ENCODE data around the gene CFLAR. TPM values are rescaled to one million over a fixed set of nuclear protein-coding genes. Genes with fewer than 3 reads are reported as not detected.

CFLAR gene
- total and polyA plus RNA-seq, 4 donors = 24.4 to 169 (median 45.5) TPM

GRCh38 chr2:201139836-201140604, 24.1 kb downstream of the CFLAR start:
- no peak overlapping the region for H3K4me3 ChIP-seq (ENCODE audit: low read depth in 1 of 3, low read length in 3 of 3)

DNA sequence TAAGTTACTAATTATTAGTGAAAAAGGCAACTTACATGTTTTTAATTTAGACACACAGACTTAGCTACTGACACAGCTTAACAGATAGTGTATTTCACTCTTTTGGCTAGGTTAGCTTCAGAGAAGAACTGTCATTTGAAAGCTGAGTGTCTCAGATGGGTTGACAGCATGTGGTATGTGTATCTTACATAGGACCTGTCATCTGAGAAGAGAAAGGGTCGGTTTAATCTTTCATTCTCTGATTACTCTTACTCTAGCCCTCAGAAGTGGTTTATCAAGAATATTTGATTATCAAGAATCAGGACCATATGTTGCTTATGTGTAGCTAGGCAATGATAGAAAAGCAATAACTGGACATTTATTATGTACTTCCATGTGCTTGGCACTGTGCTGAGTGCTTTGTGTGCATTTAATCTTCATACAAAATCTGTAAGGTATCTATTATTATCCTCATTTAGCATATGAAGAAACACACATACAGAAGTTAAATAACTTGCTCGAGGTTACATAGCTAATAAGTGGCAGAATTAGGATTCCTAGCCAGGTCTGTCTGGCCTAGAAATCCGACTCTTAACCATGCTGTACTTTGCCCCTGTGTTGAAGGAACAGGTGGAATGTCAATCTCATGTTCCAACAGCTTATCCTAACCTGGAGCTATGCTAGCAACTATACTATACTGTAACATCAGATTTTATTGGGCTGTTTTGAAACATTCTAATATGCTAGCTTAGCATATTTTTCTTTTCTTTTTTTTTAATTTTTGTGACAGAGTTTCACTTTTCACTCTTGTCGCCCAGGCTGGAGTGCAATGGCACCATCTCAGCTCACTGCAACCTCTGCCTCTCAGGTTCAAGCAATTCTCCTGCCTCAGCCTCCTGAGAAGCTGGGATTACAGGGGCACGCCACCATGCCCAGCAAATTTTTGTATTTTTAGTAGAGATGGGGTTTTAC, 28.4 kb downstream of the CFLAR start:
- 62% methylated on average over 5 of the region's 5 CpGs for WGBS
- Histone ChIP-seq H3K4me1 (ENCODE audit: control insufficient read depth in 4 of 4, insufficient read depth in 4 of 4, low read length in 3 of 4) (peaks cover 3 to 24% (median 19%) of the 10 kb centered on the region in 4 donors), H3K27ac (ENCODE audit: low read depth in 1 of 2, low read length in 2 of 2) (peak overlapping the region in 1 of 2 donors; percentile 29), H3K27me3 (ENCODE audit: control insufficient read depth in 4 of 4, insufficient read depth in 4 of 4, low read length in 3 of 4) (no peaks in the 10 kb centered on the region), H3K9ac (ENCODE audit: low read depth in 1 of 2, low read length in 2 of 2) (no peak overlapping the region), H3K9me3 (ENCODE audit: control insufficient read depth in 4 of 4, low read length in 3 of 4) (no peaks in the 10 kb centered on the region), H3K4me3 (ENCODE audit: low read depth in 1 of 3, low read length in 3 of 3) (no peak overlapping the region), H3K36me3 (ENCODE audit: control insufficient read depth in 4 of 4, insufficient read depth in 3 of 4, low read depth in 1 of 4, low read length in 3 of 4) (peaks cover 10 to 31% (median 23%) of the 10 kb centered on the region in 4 donors)
- TF ChIP-seq FOXA2 (IDR thresholded peaks at IDR 0.05) = no peak
- TF ChIP-seq, protein P1, sequence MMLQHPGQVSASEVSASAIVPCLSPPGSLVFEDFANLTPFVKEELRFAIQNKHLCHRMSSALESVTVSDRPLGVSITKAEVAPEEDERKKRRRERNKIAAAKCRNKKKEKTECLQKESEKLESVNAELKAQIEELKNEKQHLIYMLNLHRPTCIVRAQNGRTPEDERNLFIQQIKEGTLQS (IDR thresholded peaks at IDR 0.05) = no peak
- TF ChIP-seq RAD21 (IDR thresholded peaks at IDR 0.05) = peak in 1 of 2 donors; percentile 37
- TF ChIP-seq HNF4A (conservative IDR thresholded peaks at IDR 0.05) = peak; percentile 78 to 93
- peak; percentile 58 for TF ChIP-seq SP1 (IDR thresholded peaks at IDR 0.05)
- peak; percentile 12 to 25 for TF ChIP-seq JUND (IDR thresholded peaks at IDR 0.05)
- peak; percentile 75 for TF ChIP-seq HNF4G (IDR thresholded peaks at IDR 0.05)
- TF ChIP-seq RXRA (IDR thresholded peaks at IDR 0.05) = peak; percentile 7 to 52
- peak; percentile 27 for TF ChIP-seq MAX (IDR thresholded peaks at IDR 0.05)
- no peak for DNase-seq (ENCODE audit: low spot score)

More at GRCh38 chr2:201139836-201140604, 24.1 kb downstream of the CFLAR start:
- H3K4me1 ChIP-seq (ENCODE audit: control insufficient read depth in 4 of 4, insufficient read depth in 4 of 4, low read length in 3 of 4) = peaks cover 3 to 12% (median 9%) of the 10 kb centered on the region in 4 donors
- DNase-seq (ENCODE audit: low spot score) = peak; percentile 23
- no peaks in the 10 kb centered on the region for H3K27me3 ChIP-seq (ENCODE audit: control insufficient read depth in 4 of 4, insufficient read depth in 4 of 4, low read length in 3 of 4)
- H3K9ac ChIP-seq (ENCODE audit: low read depth in 1 of 2, low read length in 2 of 2) = no peak overlapping the region
- peaks cover 21 to 64% (median 51%) of the 10 kb centered on the region in 4 donors for H3K36me3 ChIP-seq (ENCODE audit: control insufficient read depth in 4 of 4, insufficient read depth in 3 of 4, low read depth in 1 of 4, low read length in 3 of 4)
- TF ChIP-seq, protein P2, sequence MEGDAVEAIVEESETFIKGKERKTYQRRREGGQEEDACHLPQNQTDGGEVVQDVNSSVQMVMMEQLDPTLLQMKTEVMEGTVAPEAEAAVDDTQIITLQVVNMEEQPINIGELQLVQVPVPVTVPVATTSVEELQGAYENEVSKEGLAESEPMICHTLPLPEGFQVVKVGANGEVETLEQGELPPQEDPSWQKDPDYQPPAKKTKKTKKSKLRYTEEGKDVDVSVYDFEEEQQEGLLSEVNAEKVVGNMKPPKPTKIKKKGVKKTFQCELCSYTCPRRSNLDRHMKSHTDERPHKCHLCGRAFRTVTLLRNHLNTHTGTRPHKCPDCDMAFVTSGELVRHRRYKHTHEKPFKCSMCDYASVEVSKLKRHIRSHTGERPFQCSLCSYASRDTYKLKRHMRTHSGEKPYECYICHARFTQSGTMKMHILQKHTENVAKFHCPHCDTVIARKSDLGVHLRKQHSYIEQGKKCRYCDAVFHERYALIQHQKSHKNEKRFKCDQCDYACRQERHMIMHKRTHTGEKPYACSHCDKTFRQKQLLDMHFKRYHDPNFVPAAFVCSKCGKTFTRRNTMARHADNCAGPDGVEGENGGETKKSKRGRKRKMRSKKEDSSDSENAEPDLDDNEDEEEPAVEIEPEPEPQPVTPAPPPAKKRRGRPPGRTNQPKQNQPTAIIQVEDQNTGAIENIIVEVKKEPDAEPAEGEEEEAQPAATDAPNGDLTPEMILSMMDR (IDR thresholded peaks at IDR 0.05; ENCODE audit: low read depth, low read length, missing input control) = no peak
- TF ChIP-seq TAF1 (conservative IDR thresholded peaks at IDR 0.05) = no peak
- no peak for TF ChIP-seq JUND (IDR thresholded peaks at IDR 0.05)
- WGBS = 89% methylated on average over 34 of the region's 34 CpGs
- H3K9me3 ChIP-seq (ENCODE audit: control insufficient read depth in 4 of 4, low read length in 3 of 4) = no peaks in the 10 kb centered on the region
- no peak overlapping the region for H3K27ac ChIP-seq (ENCODE audit: low read depth in 1 of 2, low read length in 2 of 2)

DNA sequence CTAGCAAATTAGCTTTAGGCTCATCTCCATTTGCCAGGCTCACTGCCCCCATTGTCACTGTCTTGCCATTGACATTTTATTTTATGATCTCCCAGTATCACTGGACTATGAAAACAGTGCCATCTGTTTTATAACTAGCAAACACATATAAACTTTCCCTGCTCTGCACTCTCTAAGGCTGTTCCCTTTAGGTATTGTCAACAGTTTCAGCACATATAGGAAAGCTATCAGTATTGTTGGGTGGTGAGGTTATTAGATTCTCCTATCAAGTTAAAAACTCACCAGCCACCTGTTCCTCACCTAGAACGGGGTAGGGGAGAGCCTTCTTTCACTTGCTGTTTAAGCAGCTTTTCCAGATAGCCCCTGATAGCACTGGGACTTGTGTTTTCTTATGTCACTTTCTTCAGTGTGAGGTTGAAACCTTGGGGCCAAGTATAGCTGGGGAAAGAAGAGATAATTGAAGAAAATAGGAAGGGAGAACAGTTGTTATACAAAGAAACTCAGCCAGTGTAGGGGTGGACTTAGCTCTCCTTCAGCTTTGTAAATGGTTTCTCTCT, 32.5 kb downstream of the CFLAR start:
- no peak overlapping the region for H3K4me3 ChIP-seq (ENCODE audit: low read depth in 1 of 3, low read length in 3 of 3)
- 86% methylated on average over 1 of the region's 1 CpG for WGBS
- no peak for DNase-seq (ENCODE audit: low spot score)
- H3K27ac ChIP-seq (ENCODE audit: low read depth in 1 of 2, low read length in 2 of 2) = peak overlapping the region; percentile 6 to 44
- no peaks in the 10 kb centered on the region for H3K27me3 ChIP-seq (ENCODE audit: control insufficient read depth in 4 of 4, insufficient read depth in 4 of 4, low read length in 3 of 4)
- H3K4me1 ChIP-seq (ENCODE audit: control insufficient read depth in 4 of 4, insufficient read depth in 4 of 4, low read length in 3 of 4) = peaks cover 6 to 32% (median 22%) of the 10 kb centered on the region in 4 donors
- H3K36me3 ChIP-seq (ENCODE audit: control insufficient read depth in 4 of 4, insufficient read depth in 3 of 4, low read depth in 1 of 4, low read length in 3 of 4) = peaks cover 20 to 31% (median 30%) of the 10 kb centered on the region in 4 donors
- TF ChIP-seq RXRA (IDR thresholded peaks at IDR 0.05) (no peak), GABPA (IDR thresholded peaks at IDR 0.05 in 1 of 2, conservative IDR thresholded peaks at IDR 0.05 in 1 of 2) (no peak), YY1 (IDR thresholded peaks at IDR 0.05) (no peak), REST (IDR thresholded peaks at IDR 0.05) (no peak), HNF4A (conservative IDR thresholded peaks at IDR 0.05) (no peak), TAF1 (conservative IDR thresholded peaks at IDR 0.05) (no peak), HNF4G (IDR thresholded peaks at IDR 0.05) (no peak), JUND (IDR thresholded peaks at IDR 0.05) (no peak), FOXA2 (IDR thresholded peaks at IDR 0.05) (no peak)
- TF ChIP-seq, protein P2 (IDR thresholded peaks at IDR 0.05; ENCODE audit: low read depth, low read length, missing input control) = no peak
- no peaks in the 10 kb centered on the region for H3K9me3 ChIP-seq (ENCODE audit: control insufficient read depth in 4 of 4, low read length in 3 of 4)
- H3K9ac ChIP-seq (ENCODE audit: low read depth in 1 of 2, low read length in 2 of 2) = no peak overlapping the region
